OCI-M2 (cell line): ENCODE measurements around the gene IMMP2L.
"Not testable (repeated sequence)": the region's sequence is repeated elsewhere in the genome, so short reads cannot be mapped to it uniquely, and the experiment has no call there.

Experiments used
- DNase-seq: peaks from one replicate; lab custom pipeline; 2025; ENCODE audit not compliant: unreplicated experiment; lab: John Stamatoyannopoulos, UW

IMMP2L gene

GRCh38 chr7:110964775-110965174, 597.5 kb downstream of the IMMP2L start:
- no peak for DNase-seq

- no peak for DNase-seq
Observed at GRCh38 chr7:110962826-110963225, 599.5 kb downstream of the IMMP2L start.

- DNase-seq = no peak
Observed at GRCh38 chr7:110962374-110962773, 599.9 kb downstream of the IMMP2L start.

- no peak for DNase-seq
Observed at GRCh38 chr7:110960811-110961210, 601.5 kb downstream of the IMMP2L start.

- no peak for DNase-seq
Observed at GRCh38 chr7:110948280-110948679, 614.0 kb downstream of the IMMP2L start.

- no peak for DNase-seq
Observed at GRCh38 chr7:110947408-110947807, 614.9 kb downstream of the IMMP2L start.

GRCh38 chr7:110944966-110945644, 617.2 kb downstream of the IMMP2L start:
- no peak for DNase-seq

GRCh38 chr7:110944448-110944847, 617.8 kb downstream of the IMMP2L start:
- no peak for DNase-seq

GRCh38 chr7:110943701-110944345, 618.5 kb downstream of the IMMP2L start:
- DNase-seq = no peak

GRCh38 chr7:110941385-110941784, 620.9 kb downstream of the IMMP2L start:
- no peak for DNase-seq

GRCh38 chr7:110940756-110941155, 621.5 kb downstream of the IMMP2L start:
- DNase-seq = no peak

GRCh38 chr7:110938165-110938564, 624.1 kb downstream of the IMMP2L start:
- DNase-seq = no peak

- not testable (repeated sequence) for DNase-seq
Observed at GRCh38 chr7:110936665-110937064, 625.6 kb downstream of the IMMP2L start.

- DNase-seq = no peak
Observed at GRCh38 chr7:110929480-110930249, 632.6 kb downstream of the IMMP2L start.

GRCh38 chr7:110922906-110923305, 639.4 kb downstream of the IMMP2L start:
- DNase-seq = no peak

GRCh38 chr7:110921595-110922151, 640.6 kb downstream of the IMMP2L start:
- no peak for DNase-seq

- no peak for DNase-seq
Observed at GRCh38 chr7:110918949-110919548, 643.2 kb downstream of the IMMP2L start.

GRCh38 chr7:110914263-110914662, 648.0 kb downstream of the IMMP2L start:
- no peak for DNase-seq

GRCh38 chr7:110911632-110912031, 650.7 kb downstream of the IMMP2L start:
- no peak for DNase-seq

GRCh38 chr7:110909117-110909516, 653.2 kb downstream of the IMMP2L start:
- no peak for DNase-seq
